GM12878 (cell line): ENCODE data around the gene HTT-AS. TPM values are rescaled to one million over a fixed set of nuclear protein-coding genes. Genes with fewer than 3 reads are reported as not detected.

Experiments
- ASH2L ChIP-seq: fragments of 300-600, 200-600 bp; sonication (generic); IDR thresholded peaks from 2 replicates; pipeline ENCODE4 v1.6.1; 2017; ENCODE audit warnings: low read depth, mild to moderate bottlenecking, borderline replicate concordance
- ATF7 ChIP-seq: fragments of 450-650 bp; IDR thresholded peaks from 2 replicates; pipeline ENCODE4 v1.6.1; 2016; ENCODE audit warnings: low read depth, mild to moderate bottlenecking
- HDAC2 ChIP-seq: fragments of 200-600 bp; sonication (generic); IDR thresholded peaks from 2 replicates; pipeline ENCODE4 v1.6.1; 2017
- IKZF2 ChIP-seq, 2 experiments: fragments of 450-650 bp; IDR thresholded peaks; 2 replicates each; pipeline ENCODE4 v1.6.1; 2017; ENCODE audit warnings: mild to moderate bottlenecking in 2 of 2, moderate library complexity in 2 of 2
- MEF2B ChIP-seq: fragments of 450-650 bp; IDR thresholded peaks from 2 replicates; pipeline ENCODE4 v1.6.1; 2018; ENCODE audit warnings: mild to moderate bottlenecking, moderate library complexity; ENCODE audit not compliant: partially characterized antibody, poor library complexity, severe bottlenecking
- MYB ChIP-seq: fragments of 150-350 bp; IDR thresholded peaks from 2 replicates; pipeline ENCODE4 v1.6.1; 2014; ENCODE audit warnings: mild to moderate bottlenecking, low read depth, low read length, borderline replicate concordance
- NBN ChIP-seq: fragments of 450-650 bp; IDR thresholded peaks from 2 replicates; pipeline ENCODE4 v1.6.1; 2016
- NR2C1 ChIP-seq: fragments of 450-650 bp; IDR thresholded peaks from 2 replicates; pipeline ENCODE4 v1.6.1; 2017; ENCODE audit warnings: antibody characterized with exemption, mild to moderate bottlenecking, moderate library complexity
- RUNX3 ChIP-seq: IDR thresholded peaks from 2 replicates; pipeline ENCODE4 v1.6.1; 2012; ENCODE audit warnings: low read length, inconsistent platforms
- SMAD5 ChIP-seq: IDR thresholded peaks from 2 replicates; pipeline ENCODE4 v1.6.1; 2016; ENCODE audit warnings: antibody characterized with exemption, low read depth
- SMARCA5 ChIP-seq: fragments of 450-650 bp; IDR thresholded peaks from 2 replicates; pipeline ENCODE4 v1.6.1; 2017; ENCODE audit warnings: mild to moderate bottlenecking
- SMC3 ChIP-seq: IDR thresholded peaks from 2 replicates; pipeline ENCODE4 v1.6.1; 2011; ENCODE audit warnings: low read length, improper control_type of control experiment, borderline replicate concordance
- SPI1 ChIP-seq: IDR thresholded peaks from 2 replicates; pipeline ENCODE4 v1.6.1; 2011; ENCODE audit warnings: low read depth, mild to moderate bottlenecking, low read length, moderate library complexity, borderline replicate concordance; ENCODE audit not compliant: insufficient read depth
- SREBF2 ChIP-seq: IDR thresholded peaks from 2 replicates; pipeline ENCODE4 v1.6.1; 2012; ENCODE audit warnings: mild to moderate bottlenecking, low read length
- STAT1 ChIP-seq: fragments of 450-650 bp; conservative IDR thresholded peaks from 2 replicates; pipeline ENCODE4 v1.6.1; 2014; ENCODE audit warnings: antibody characterized with exemption, mild to moderate bottlenecking
- TCF7 ChIP-seq: IDR thresholded peaks from 2 replicates; pipeline ENCODE4 v1.6.1; 2014; ENCODE audit warnings: antibody characterized with exemption, borderline replicate concordance
- WRNIP1 ChIP-seq: IDR thresholded peaks from 2 replicates; pipeline ENCODE4 v1.6.1; 2011; ENCODE audit warnings: low read depth, low read length, improper control_type of control experiment, borderline replicate concordance
- ZNF622 ChIP-seq: fragments of 450-650 bp; IDR thresholded peaks from 2 replicates; pipeline ENCODE4 v1.6.1; 2017; ENCODE audit warnings: mild to moderate bottlenecking, inconsistent platforms
- polyA plus RNA-seq, 11 experiments: library from polyadenylated mRNA; depleted of rRNA in 4 of 11; unstranded in 6 of 11; stranded (reverse) in 5 of 11; fragments of >200 nt; fragmentation: Nextera tagmentation in 4 of 11; fragmentation: Illumina TruSeq in 1 of 11; extraction: Ambion mirVana in 4 of 11; extraction: Trizol in 1 of 11; gene quantifications; 1 replicate in 1 of 11; 2 replicates in 10 of 11; pipeline versions ENCODE4 v1.2.1 to v1.2.3, GENCODE V29; 2011 to 2016; ENCODE audit warnings: inconsistent platforms in 2 of 11, missing spikeins in 2 of 11, low read depth in 1 of 11
- total RNA-seq, 4 experiments: library from RNA; depleted of rRNA in 3 of 4; stranded (reverse); fragments of >200 nt in 3 of 4; fragmentation: Illumina TruSeq in 1 of 4; extraction: Trizol in 1 of 4; gene quantifications; 2 replicates each; pipeline versions ENCODE4 v1.2.1 to v1.2.3, GENCODE V29; 2013 to 2021
- TF ChIP-seq, protein P1 (sequence below): fragments of 450-650 bp; IDR thresholded peaks from 2 replicates; pipeline ENCODE4 v1.6.1; 2018; ENCODE audit warnings: borderline replicate concordance, mild to moderate bottlenecking; ENCODE audit not compliant: partially characterized antibody
- TF ChIP-seq, protein P2 (sequence below): fragments of 450-650 bp; IDR thresholded peaks from 2 replicates; pipeline ENCODE4 v1.6.1; 2017; ENCODE audit warnings: antibody characterized with exemption, mild to moderate bottlenecking, moderate library complexity
- TF ChIP-seq, protein P3 (sequence below): fragments of 150-350 bp; IDR thresholded peaks from 2 replicates; pipeline ENCODE4 v1.6.1; 2014; ENCODE audit warnings: mild to moderate bottlenecking, low read depth, low read length
- TF ChIP-seq, protein P4 (sequence below): fragments of 450-650 bp; IDR thresholded peaks from 2 replicates; pipeline ENCODE4 v1.6.1; 2017; ENCODE audit warnings: borderline replicate concordance

The HTT-AS gene
- total and polyA plus RNA-seq, 10 of the 15 experiments (the other 5 are each of a cell fraction or from before 2014, with no cell fraction given) = not detected

DNA sequence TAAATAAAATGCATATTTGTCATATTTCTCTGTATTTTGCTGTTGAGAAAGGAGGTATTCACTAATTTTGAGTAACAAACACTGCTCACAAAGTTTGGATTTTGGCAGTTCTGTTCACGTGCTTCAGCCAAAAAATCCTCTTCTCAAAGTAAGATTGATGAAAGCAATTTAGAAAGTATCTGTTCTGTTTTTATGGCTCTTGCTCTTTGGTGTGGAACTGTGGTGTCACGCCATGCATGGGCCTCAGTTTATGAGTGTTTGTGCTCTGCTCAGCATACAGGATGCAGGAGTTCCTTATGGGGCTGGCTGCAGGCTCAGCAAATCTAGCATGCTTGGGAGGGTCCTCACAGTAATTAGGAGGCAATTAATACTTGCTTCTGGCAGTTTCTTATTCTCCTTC is 3.5 kb upstream of the HTT-AS start (continued):
- TF ChIP-seq, protein P1, sequence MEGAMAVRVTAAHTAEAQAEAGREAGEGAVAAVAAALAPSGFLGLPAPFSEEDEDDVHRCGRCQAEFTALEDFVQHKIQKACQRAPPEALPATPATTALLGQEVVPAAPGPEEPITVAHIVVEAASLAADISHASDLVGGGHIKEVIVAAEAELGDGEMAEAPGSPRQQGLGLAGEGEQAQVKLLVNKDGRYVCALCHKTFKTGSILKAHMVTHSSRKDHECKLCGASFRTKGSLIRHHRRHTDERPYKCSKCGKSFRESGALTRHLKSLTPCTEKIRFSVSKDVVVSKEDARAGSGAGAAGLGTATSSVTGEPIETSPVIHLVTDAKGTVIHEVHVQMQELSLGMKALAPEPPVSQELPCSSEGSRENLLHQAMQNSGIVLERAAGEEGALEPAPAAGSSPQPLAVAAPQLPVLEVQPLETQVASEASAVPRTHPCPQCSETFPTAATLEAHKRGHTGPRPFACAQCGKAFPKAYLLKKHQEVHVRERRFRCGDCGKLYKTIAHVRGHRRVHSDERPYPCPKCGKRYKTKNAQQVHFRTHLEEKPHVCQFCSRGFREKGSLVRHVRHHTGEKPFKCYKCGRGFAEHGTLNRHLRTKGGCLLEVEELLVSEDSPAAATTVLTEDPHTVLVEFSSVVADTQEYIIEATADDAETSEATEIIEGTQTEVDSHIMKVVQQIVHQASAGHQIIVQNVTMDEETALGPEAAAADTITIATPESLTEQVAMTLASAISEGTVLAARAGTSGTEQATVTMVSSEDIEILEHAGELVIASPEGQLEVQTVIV = no peak
- TF ChIP-seq, protein P2, sequence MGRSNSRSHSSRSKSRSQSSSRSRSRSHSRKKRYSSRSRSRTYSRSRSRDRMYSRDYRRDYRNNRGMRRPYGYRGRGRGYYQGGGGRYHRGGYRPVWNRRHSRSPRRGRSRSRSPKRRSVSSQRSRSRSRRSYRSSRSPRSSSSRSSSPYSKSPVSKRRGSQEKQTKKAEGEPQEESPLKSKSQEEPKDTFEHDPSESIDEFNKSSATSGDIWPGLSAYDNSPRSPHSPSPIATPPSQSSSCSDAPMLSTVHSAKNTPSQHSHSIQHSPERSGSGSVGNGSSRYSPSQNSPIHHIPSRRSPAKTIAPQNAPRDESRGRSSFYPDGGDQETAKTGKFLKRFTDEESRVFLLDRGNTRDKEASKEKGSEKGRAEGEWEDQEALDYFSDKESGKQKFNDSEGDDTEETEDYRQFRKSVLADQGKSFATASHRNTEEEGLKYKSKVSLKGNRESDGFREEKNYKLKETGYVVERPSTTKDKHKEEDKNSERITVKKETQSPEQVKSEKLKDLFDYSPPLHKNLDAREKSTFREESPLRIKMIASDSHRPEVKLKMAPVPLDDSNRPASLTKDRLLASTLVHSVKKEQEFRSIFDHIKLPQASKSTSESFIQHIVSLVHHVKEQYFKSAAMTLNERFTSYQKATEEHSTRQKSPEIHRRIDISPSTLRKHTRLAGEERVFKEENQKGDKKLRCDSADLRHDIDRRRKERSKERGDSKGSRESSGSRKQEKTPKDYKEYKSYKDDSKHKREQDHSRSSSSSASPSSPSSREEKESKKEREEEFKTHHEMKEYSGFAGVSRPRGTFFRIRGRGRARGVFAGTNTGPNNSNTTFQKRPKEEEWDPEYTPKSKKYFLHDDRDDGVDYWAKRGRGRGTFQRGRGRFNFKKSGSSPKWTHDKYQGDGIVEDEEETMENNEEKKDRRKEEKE = no peak
- TF ChIP-seq NBN = peak; percentile 44; the same call in 1 of the 2 replicates
- no peak for TF ChIP-seq RUNX3
- TF ChIP-seq ATF7 = peak; percentile 37; the same call in 1 of the 2 replicates
- no peak for TF ChIP-seq MEF2B
- no peak for TF ChIP-seq SREBF2
- TF ChIP-seq IKZF2 (IDR thresholded peaks at IDR 0.05) = peak; percentile 81 to 86
- TF ChIP-seq, protein P3, sequence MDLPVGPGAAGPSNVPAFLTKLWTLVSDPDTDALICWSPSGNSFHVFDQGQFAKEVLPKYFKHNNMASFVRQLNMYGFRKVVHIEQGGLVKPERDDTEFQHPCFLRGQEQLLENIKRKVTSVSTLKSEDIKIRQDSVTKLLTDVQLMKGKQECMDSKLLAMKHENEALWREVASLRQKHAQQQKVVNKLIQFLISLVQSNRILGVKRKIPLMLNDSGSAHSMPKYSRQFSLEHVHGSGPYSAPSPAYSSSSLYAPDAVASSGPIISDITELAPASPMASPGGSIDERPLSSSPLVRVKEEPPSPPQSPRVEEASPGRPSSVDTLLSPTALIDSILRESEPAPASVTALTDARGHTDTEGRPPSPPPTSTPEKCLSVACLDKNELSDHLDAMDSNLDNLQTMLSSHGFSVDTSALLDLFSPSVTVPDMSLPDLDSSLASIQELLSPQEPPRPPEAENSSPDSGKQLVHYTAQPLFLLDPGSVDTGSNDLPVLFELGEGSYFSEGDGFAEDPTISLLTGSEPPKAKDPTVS = no peak
- TF ChIP-seq MYB = peak; percentile 66; the same call in 1 of the 2 replicates
- no peak for TF ChIP-seq NR2C1
- no peak for TF ChIP-seq WRNIP1
- TF ChIP-seq SMAD5 = peak; percentile 59; the same call in 1 of the 2 replicates
- TF ChIP-seq ASH2L = no peak
- peak; percentile 93 for TF ChIP-seq SPI1
- TF ChIP-seq STAT1 = no peak
- no peak for TF ChIP-seq SMARCA5
- no peak for TF ChIP-seq ZNF622
- TF ChIP-seq TCF7 = no peak
- TF ChIP-seq, protein P4, sequence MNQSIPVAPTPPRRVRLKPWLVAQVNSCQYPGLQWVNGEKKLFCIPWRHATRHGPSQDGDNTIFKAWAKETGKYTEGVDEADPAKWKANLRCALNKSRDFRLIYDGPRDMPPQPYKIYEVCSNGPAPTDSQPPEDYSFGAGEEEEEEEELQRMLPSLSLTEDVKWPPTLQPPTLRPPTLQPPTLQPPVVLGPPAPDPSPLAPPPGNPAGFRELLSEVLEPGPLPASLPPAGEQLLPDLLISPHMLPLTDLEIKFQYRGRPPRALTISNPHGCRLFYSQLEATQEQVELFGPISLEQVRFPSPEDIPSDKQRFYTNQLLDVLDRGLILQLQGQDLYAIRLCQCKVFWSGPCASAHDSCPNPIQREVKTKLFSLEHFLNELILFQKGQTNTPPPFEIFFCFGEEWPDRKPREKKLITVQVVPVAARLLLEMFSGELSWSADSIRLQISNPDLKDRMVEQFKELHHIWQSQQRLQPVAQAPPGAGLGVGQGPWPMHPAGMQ = no peak
- TF ChIP-seq SMC3 = no peak
- TF ChIP-seq HDAC2 = no peak
